ENCODE measurements around the gene RNF25. TPM values are rescaled to one million over a fixed set of nuclear protein-coding genes. Genes with fewer than 3 reads are reported as not detected.

RNF25 gene
- total and polyA plus RNA-seq, 2 of the 8 experiments (the other 6 are each of a cell fraction or from before 2014, with no cell fraction given), result 19.6 to 29.6 TPM

GRCh38 chr2:218621007-218621406, 50.8 kb downstream of the RNF25 start:
- CTCF ChIA-PET (ENCODE audit: partially characterized antibody), result interaction anchor here (0.9 to 1.2 kb wide), 3 partner anchors 9 to 38 kb away, joined by 3 to 6 read pairs (median 3); partner anchors contain the start of genes BCS1L and ZNF142
- Histone ChIP-seq H2BK5ac (ENCODE audit: low read depth, low read length) (no peak overlapping the region), H3K14ac (ENCODE audit: insufficient read length) (no peak overlapping the region), H3K4me1 (replicated peaks in 1 of 4; ENCODE audit: control insufficient read depth in 3 of 4, insufficient read depth in 4 of 4, low read length in 3 of 4) (no peaks in the 10 kb centered on the region; a peak in 1 of 7 replicates), H2BK20ac (ENCODE audit: low read length) (no peak overlapping the region), H3K56ac (replicated peaks; ENCODE audit: insufficient read length, low read depth, low read length) (no peak overlapping the region), H2BK12ac (ENCODE audit: low read depth, low read length) (no peak overlapping the region), H4K8ac (ENCODE audit: extremely low read depth, insufficient read depth, low read length) (no peak overlapping the region), H3K23me2 (ENCODE audit: low read depth, low read length) (no peaks in the 10 kb centered on the region), H3K27ac (ENCODE audit: low read depth, low read length) (no peak overlapping the region), H3K23ac (ENCODE audit: insufficient read length) (no peak overlapping the region), H3K4me3 (ENCODE audit: extremely low read depth in 1 of 4, insufficient read depth in 2 of 4, low read depth in 3 of 4, low read length in 4 of 4) (no peak overlapping the region), H3K36me3 (ENCODE audit: control insufficient read depth in 2 of 4, insufficient read depth in 4 of 4, low read length in 3 of 4) (no peaks in the 10 kb centered on the region), H3K79me1 (ENCODE audit: low read depth, low read length) (no peaks in the 10 kb centered on the region), H3K9ac (replicated peaks in 1 of 4; ENCODE audit: extremely low read depth in 1 of 4, low read depth in 3 of 4, low read length in 3 of 4) (no peak overlapping the region), H3K4ac (replicated peaks; ENCODE audit: insufficient read length, low read depth, low read length) (no peak overlapping the region), H3K18ac (ENCODE audit: extremely low read depth, low read length) (no peak overlapping the region), H2AFZ (ENCODE audit: low read length) (no peak overlapping the region), H2AK5ac (ENCODE audit: low read depth, low read length) (no peak overlapping the region), H4K91ac (replicated peaks; ENCODE audit: insufficient read length, low read length) (no peak overlapping the region), H3K27me3 (replicated peaks in 1 of 4; ENCODE audit: control insufficient read depth in 3 of 4, extremely low read depth in 1 of 4, insufficient read depth in 3 of 4, low read length in 3 of 4) (no peaks in the 10 kb centered on the region), H3K79me2 (ENCODE audit: control insufficient read depth in 1 of 2, insufficient read depth in 2 of 2, low read length in 2 of 2) (no peaks in the 10 kb centered on the region), H4K20me1 (replicated peaks in 1 of 2; ENCODE audit: control insufficient read depth in 1 of 2, insufficient read depth in 2 of 2, low read length in 2 of 2) (no peaks in the 10 kb centered on the region), H3K9me3 (ENCODE audit: insufficient read depth in 2 of 2, low read depth in 1 of 2, low read length in 1 of 2) (no peaks in the 10 kb centered on the region), H3K4me2 (ENCODE audit: insufficient read depth in 1 of 2, low read depth in 2 of 2, low read length in 2 of 2) (no peak overlapping the region), H4K5ac (ENCODE audit: insufficient read length, low read depth, low read length) (no peak overlapping the region), H2BK120ac (replicated peaks; ENCODE audit: low read depth, low read length) (no peak overlapping the region), H2BK15ac (ENCODE audit: low read length) (no peak overlapping the region)
- DNase-seq (ENCODE audit: low read depth in 1 of 2, low spot score in 2 of 2) (no peak), FAIRE-seq (no peak)
- TF ChIP-seq BACH1 (IDR thresholded peaks at IDR 0.05; ENCODE audit: low read length), result no peak
- no peak for TF ChIP-seq PHF8 (conservative IDR thresholded peaks at IDR 0.05; ENCODE audit: low read depth, low read length)
- POLR2A ChIA-PET (ENCODE audit: partially characterized antibody), result interaction anchor here (0.8 kb wide), 1 partner anchor 17 kb away, joined by 5 read pairs; no protein-coding TSS in a partner anchor
- WGBS, 2 experiments (ENCODE audit: extremely low coverage in 1 of 2, insufficient coverage in 1 of 2, insufficient read length in 1 of 2, insufficient replicate concordance in 2 of 2, low coverage in 1 of 2, low lambda C conversion rate in 2 of 2, missing lambda C conversion rate in 1 of 2), result 76% methylated on average over 7 of the region's 7 CpGs; no CpG with 5 or more reads in 1 of the 2 experiments

Measured in H1 (cell line).